Tibial artery (tissue), 4 donors: ENCODE results near the gene AKAP9.

Experiments used
- DNase-seq, 2 donors: peaks; one replicate each; pipeline ENCODE4 v3.0.0-alpha.2; 2019
- H3K27ac ChIP-seq, 2 donors: fragments of 200-600 bp; sonication (generic) in 1 of 2; 1 replicate in 1 of 2; 2 replicates in 1 of 2; pipeline ENCODE4 v1.5.1; 2018 to 2019; ENCODE audit warnings: mild to moderate bottlenecking in 1 of 2
- H3K27me3 ChIP-seq, 2 donors: fragments of 200-600 bp; sonication (generic) in 1 of 2; one replicate each; pipeline versions ENCODE4 v1.5.1 to v1.6.0; 2016 to 2019
- H3K36me3 ChIP-seq, 3 donors: fragments of 200-600 bp; sonication (generic) in 2 of 3; one replicate each; pipeline ENCODE4 v1.5.1; 2016 to 2019; ENCODE audit warnings: mild to moderate bottlenecking in 2 of 3
- H3K4me1 ChIP-seq, 4 donors: fragments of 200-600 bp; sonication (generic) in 2 of 4; 1 replicate in 3 of 4; 2 replicates in 1 of 4; pipeline ENCODE4 v1.5.1; 2016 to 2019
- H3K4me3 ChIP-seq, 2 donors: fragments of 200-600 bp; sonication (generic) in 1 of 2; 1 replicate in 1 of 2; 2 replicates in 1 of 2; pipeline ENCODE4 v1.5.1; 2018 to 2019; ENCODE audit warnings: mild to moderate bottlenecking in 2 of 2
- H3K9me3 ChIP-seq, 3 donors: fragments of 200-600 bp; sonication (generic) in 1 of 3; one replicate each; pipeline ENCODE4 v1.5.1; 2016 to 2019
- CTCF ChIP-seq, 2 experiments: fragments of 200-600 bp in 1 of 2; fragments of 450-650 bp in 1 of 2; IDR thresholded peaks; one replicate each; pipeline ENCODE4 v1.5.1; 2017 to 2019; ENCODE audit warnings: antibody characterized with exemption in 2 of 2, mild to moderate bottlenecking in 1 of 2, moderate library complexity in 1 of 2
- intact Hi-C: fragments of 100-400 bp; cut with DNase I; formaldehyde crosslinking; loops from one replicate; pipeline ENCODE4 v1.15.0; 2023; ENCODE audit warnings: low total_unique reads

The AKAP9 gene

GRCh38 chr7:92150450-92151017 lies 209.9 kb downstream of the AKAP9 start:
- H3K36me3 ChIP-seq = no peaks in the 10 kb centered on the region
- H3K9me3 ChIP-seq = no peaks in the 10 kb centered on the region
- no peaks in the 10 kb centered on the region for H3K4me1 ChIP-seq
- no peak overlapping the region for H3K27ac ChIP-seq
- intact Hi-C loops = no loop called here
- no peak for TF ChIP-seq CTCF (IDR thresholded peaks at IDR 0.05)
- H3K4me3 ChIP-seq = no peak overlapping the region
- no peak for DNase-seq
- no peaks in the 10 kb centered on the region for H3K27me3 ChIP-seq

DNA sequence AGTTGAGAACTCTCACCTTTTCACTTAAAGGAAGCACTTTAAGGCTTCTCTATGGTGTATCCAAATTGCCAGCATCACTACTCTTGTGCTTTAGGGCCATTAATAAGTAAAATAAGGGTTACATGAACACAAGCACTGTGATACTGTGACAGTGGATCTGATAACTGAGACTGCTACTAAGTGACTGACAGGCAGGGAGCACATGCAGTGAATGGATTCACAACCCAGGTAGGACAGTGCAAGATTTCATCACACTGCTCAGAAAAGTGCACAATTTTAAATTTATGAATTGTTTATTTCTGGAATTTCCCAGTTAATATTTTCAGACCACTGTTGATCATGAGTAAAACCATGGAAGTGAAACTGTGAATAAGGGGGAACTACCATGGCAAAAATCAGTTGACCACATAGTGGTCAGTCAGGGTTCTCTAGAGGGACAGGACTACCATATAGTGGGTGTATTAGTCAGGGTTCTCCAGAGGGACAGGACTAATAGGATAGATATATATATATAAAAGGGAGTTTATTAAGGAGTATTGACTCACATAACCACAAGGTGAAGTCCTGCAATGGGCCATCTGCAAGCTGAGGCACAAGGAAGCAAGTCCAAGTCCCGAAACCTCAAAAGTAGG lies 214.6 kb downstream of the AKAP9 start:
- Histone ChIP-seq H3K36me3 (no peaks in the 10 kb centered on the region), H3K4me3 (no peak overlapping the region), H3K27ac (no peak overlapping the region), H3K9me3 (no peaks in the 10 kb centered on the region), H3K4me1 (no peaks in the 10 kb centered on the region), H3K27me3 (no peaks in the 10 kb centered on the region)
- intact Hi-C loops = no loop called here
- no peak for TF ChIP-seq CTCF (IDR thresholded peaks at IDR 0.05)
- DNase-seq = no peak

DNA sequence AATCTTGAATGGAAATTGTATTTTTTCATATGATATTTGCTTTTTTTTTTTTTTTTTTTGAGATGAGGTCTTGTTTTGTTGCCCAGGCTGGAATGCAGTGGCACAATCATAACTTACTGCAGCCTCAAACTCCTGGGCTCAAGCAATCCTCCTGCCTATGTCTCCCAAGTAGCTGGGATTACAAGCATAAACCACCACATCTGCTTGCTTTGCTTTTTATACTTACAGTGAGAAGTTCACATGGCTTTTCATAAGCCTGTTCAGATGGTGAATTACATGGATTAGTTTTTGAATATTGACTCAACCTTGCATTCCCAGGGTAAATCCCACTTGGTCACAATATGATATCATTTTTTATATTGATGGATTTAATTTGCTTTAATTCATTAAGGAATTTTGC lies 216.3 kb downstream of the AKAP9 start:
- no peaks in the 10 kb centered on the region for H3K27me3 ChIP-seq
- H3K27ac ChIP-seq = no peak overlapping the region
- no peak for DNase-seq
- no peaks in the 10 kb centered on the region for H3K4me1 ChIP-seq
- H3K9me3 ChIP-seq = no peaks in the 10 kb centered on the region
- TF ChIP-seq CTCF (IDR thresholded peaks at IDR 0.05) = no peak
- H3K4me3 ChIP-seq = no peak overlapping the region
- no peaks in the 10 kb centered on the region for H3K36me3 ChIP-seq
- intact Hi-C loops = no loop called here

- Histone ChIP-seq H3K4me1 (no peaks in the 10 kb centered on the region), H3K27ac (no peak overlapping the region), H3K36me3 (no peaks in the 10 kb centered on the region), H3K27me3 (no peaks in the 10 kb centered on the region), H3K4me3 (no peak overlapping the region), H3K9me3 (no peaks in the 10 kb centered on the region)
- intact Hi-C loops = no loop called here
- TF ChIP-seq CTCF (IDR thresholded peaks at IDR 0.05) = no peak
- no peak for DNase-seq
These were observed 218.3 kb downstream of the AKAP9 start for GRCh38 chr7:92158660-92159575.
